HCT116 (cell line): ENCODE results near the gene LRRC7.

ENCODE experiments used
- EZH2 ChIP-seq: fragments of 200-600 bp; sonication (generic); IDR thresholded peaks from 2 replicates; pipeline ENCODE4 v1.6.1; 2017; ENCODE audit warnings: antibody characterized with exemption, mixed run types
- EZH2phosphoT487 ChIP-seq: fragments of 200-600 bp; IDR thresholded peaks from 2 replicates; pipeline ENCODE4 v1.6.1; 2018; ENCODE audit warnings: antibody characterized with exemption, borderline replicate concordance
- POLR2A ChIP-seq: IDR thresholded peaks from 2 replicates; pipeline ENCODE4 v1.7.0; 2011; ENCODE audit warnings: borderline replicate concordance; ENCODE audit not compliant: insufficient read depth, insufficient read length; ENCODE audit errors: extremely low read depth
- TCF7L2 ChIP-seq: IDR thresholded peaks from 2 replicates; pipeline ENCODE4 v1.7.0; 2011; ENCODE audit warnings: borderline replicate concordance, inconsistent platforms; ENCODE audit not compliant: insufficient read depth, insufficient read length; ENCODE audit errors: extremely low read depth
- TF ChIP-seq, protein P1 (sequence below), 3 experiments: fragments of 200-600 bp in 1 of 3; sonication (generic) in 1 of 3; IDR thresholded peaks in 2 of 3; conservative IDR thresholded peaks in 1 of 3; 2 replicates each; pipeline ENCODE4 v1.5.1; 2012 to 2017; ENCODE audit warnings: low read depth in 2 of 3, low read length in 2 of 3, antibody characterized with exemption in 1 of 3, borderline replicate concordance in 1 of 3, control low read depth in 1 of 3, mild to moderate bottlenecking in 1 of 3, mixed read lengths in 1 of 3, mixed run types in 1 of 3, moderate library complexity in 1 of 3; ENCODE audit not compliant: insufficient read depth in 1 of 3

DNA sequence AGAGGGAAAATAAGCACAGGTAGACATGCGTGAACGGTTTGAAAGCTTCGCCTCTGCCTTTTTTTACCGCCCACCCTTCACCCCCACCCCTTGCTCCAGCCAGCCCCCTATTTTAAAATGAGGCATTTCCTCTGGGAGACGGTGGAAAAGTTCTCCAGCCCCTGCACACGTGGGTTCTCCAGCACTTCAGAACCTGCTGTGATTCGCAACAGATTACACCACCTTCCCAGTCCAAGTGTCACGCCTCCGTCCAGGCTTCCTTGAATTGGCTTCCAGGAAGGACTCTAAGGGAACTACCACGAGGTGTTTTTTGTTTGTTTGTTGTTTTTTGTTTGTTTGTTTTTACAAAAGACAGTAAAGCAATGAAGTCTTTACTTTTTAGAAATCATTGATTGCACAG is 2.6 kb downstream of the LRRC7 start:
- TF ChIP-seq, protein P1, sequence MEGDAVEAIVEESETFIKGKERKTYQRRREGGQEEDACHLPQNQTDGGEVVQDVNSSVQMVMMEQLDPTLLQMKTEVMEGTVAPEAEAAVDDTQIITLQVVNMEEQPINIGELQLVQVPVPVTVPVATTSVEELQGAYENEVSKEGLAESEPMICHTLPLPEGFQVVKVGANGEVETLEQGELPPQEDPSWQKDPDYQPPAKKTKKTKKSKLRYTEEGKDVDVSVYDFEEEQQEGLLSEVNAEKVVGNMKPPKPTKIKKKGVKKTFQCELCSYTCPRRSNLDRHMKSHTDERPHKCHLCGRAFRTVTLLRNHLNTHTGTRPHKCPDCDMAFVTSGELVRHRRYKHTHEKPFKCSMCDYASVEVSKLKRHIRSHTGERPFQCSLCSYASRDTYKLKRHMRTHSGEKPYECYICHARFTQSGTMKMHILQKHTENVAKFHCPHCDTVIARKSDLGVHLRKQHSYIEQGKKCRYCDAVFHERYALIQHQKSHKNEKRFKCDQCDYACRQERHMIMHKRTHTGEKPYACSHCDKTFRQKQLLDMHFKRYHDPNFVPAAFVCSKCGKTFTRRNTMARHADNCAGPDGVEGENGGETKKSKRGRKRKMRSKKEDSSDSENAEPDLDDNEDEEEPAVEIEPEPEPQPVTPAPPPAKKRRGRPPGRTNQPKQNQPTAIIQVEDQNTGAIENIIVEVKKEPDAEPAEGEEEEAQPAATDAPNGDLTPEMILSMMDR (IDR thresholded peaks at IDR 0.05 in 2 of 3, conservative IDR thresholded peaks at IDR 0.05 in 1 of 3; ENCODE audit: borderline replicate concordance in 1 of 3, insufficient read depth in 1 of 3, low read depth in 2 of 3, low read length in 2 of 3), result no peak
- no peak for TF ChIP-seq EZH2
- no peak for TF ChIP-seq POLR2A
- no peak for TF ChIP-seq TCF7L2
- TF ChIP-seq EZH2phosphoT487, result no peak
